Fibroblast of lung (primary cell): ENCODE data around the gene ZSCAN20. TPM values are rescaled to one million over a fixed set of nuclear protein-coding genes. Genes with fewer than 3 reads are reported as not detected.

Experiments used
- DNase-seq, 2 donors: peaks; one replicate each; pipeline versions ENCODE4 v3.0.0 to v3.0.0-alpha.2; 2010; ENCODE audit warnings: low read depth in 2 of 2
- H2AFZ ChIP-seq: 2 replicates; pipeline ENCODE4 v1.5.1; 2012; ENCODE audit warnings: low read length, control low read depth, inconsistent platforms
- H3K27ac ChIP-seq: 2 replicates; pipeline ENCODE4 v1.5.1; 2011; ENCODE audit warnings: low read length, control low read depth; ENCODE audit not compliant: insufficient read depth
- H3K27me3 ChIP-seq: 2 replicates; pipeline ENCODE4 v1.5.1; 2011; ENCODE audit warnings: mild to moderate bottlenecking, low read length; ENCODE audit not compliant: control insufficient read depth, insufficient read depth
- H3K36me3 ChIP-seq: 2 replicates; pipeline ENCODE4 v1.5.1; 2011; ENCODE audit warnings: low read length; ENCODE audit not compliant: control insufficient read depth, insufficient read depth
- H3K4me1 ChIP-seq: 2 replicates; pipeline ENCODE4 v1.5.1; 2011; ENCODE audit warnings: low read length; ENCODE audit not compliant: control insufficient read depth, insufficient read depth; ENCODE audit errors: extremely low read depth
- H3K4me2 ChIP-seq: 2 replicates; pipeline ENCODE4 v1.5.1; 2011; ENCODE audit warnings: low read length, control low read depth; ENCODE audit not compliant: insufficient read depth; ENCODE audit errors: extremely low read depth
- H3K4me3 ChIP-seq, 4 experiments: fragments of 200-600 bp in 1 of 4; sonication (generic) in 1 of 4; replicated peaks in 1 of 4; 2 replicates each; pipeline ENCODE4 v1.5.1; 2011 to 2016; ENCODE audit warnings: low read length in 4 of 4, low read depth in 3 of 4, mild to moderate bottlenecking in 3 of 4, control low read depth in 2 of 4, inconsistent platforms in 1 of 4, mixed read lengths in 1 of 4; ENCODE audit not compliant: insufficient read depth in 1 of 4; ENCODE audit errors: control extremely low read depth in 1 of 4
- H3K79me2 ChIP-seq: 2 replicates; pipeline ENCODE4 v1.5.1; 2012; ENCODE audit warnings: mild to moderate bottlenecking, low read length, inconsistent platforms; ENCODE audit not compliant: control insufficient read depth, insufficient read depth
- H3K9ac ChIP-seq: 2 replicates; pipeline ENCODE4 v1.5.1; 2011; ENCODE audit warnings: mild to moderate bottlenecking, low read length, control low read depth; ENCODE audit not compliant: insufficient read depth
- H3K9me3 ChIP-seq: 2 replicates; pipeline ENCODE4 v1.5.1; 2012; ENCODE audit warnings: low read depth, low read length; ENCODE audit not compliant: control insufficient read depth, insufficient read depth
- H4K20me1 ChIP-seq: 2 replicates; pipeline ENCODE4 v1.5.1; 2011; ENCODE audit warnings: low read length; ENCODE audit not compliant: control insufficient read depth, insufficient read depth; ENCODE audit errors: extremely low read depth
- EZH2 ChIP-seq: IDR thresholded peaks from 2 replicates; pipeline ENCODE4 v1.5.1; 2012; ENCODE audit warnings: low read length, control low read depth, mild to moderate bottlenecking; ENCODE audit errors: missing control alignments
- polyA plus RNA-seq, 2 donors: library from polyadenylated mRNA; depleted of rRNA in 1 of 2; stranded (reverse) in 1 of 2; unstranded in 1 of 2; fragments of >200 nt; gene quantifications; 2 replicates each; pipeline ENCODE4 v1.2.1, GENCODE V29; 2011 to 2012; ENCODE audit warnings: missing spikeins in 1 of 2
- total RNA-seq: library from RNA; depleted of rRNA; stranded (reverse); fragments of >200 nt; gene quantifications from 2 replicates; pipeline ENCODE4 v1.2.1, GENCODE V29; 2014
- TF ChIP-seq, protein P1 (sequence below), 2 donors: IDR thresholded peaks in 1 of 2; conservative IDR thresholded peaks in 1 of 2; 1 replicate in 1 of 2; 2 replicates in 1 of 2; pipeline ENCODE4 v1.5.1; 2011 to 2012; ENCODE audit warnings: low read length in 2 of 2, control low read depth in 1 of 2, inconsistent platforms in 1 of 2, low read depth in 1 of 2, mild to moderate bottlenecking in 1 of 2

ZSCAN20 gene
- total and polyA plus RNA-seq, 2 donors (not counting 1 experiment from before 2014, with no cell fraction given): 3.1 to 13.0 TPM

DNA sequence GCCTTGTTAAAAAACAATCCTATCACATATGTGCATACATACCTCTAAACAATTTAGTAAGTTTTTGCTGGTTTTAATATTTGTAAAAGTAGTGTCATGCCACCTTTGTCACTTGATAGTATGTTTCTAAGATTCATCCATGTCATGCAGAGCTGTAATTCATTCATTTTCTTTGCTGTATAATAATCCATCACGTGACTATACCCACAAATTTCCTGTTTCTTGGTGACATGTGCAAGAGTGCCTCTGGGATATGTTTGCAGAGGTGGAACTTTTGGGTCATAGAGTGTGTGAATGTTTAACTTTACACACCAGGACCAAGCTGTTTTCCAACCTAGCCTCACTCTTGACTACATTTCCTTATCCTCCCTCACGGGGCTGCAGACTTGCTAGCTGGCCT lies 62.9 kb downstream of the ZSCAN20 start:
- no peaks in the 10 kb centered on the region for H3K79me2 ChIP-seq
- H4K20me1 ChIP-seq: no peaks in the 10 kb centered on the region
- TF ChIP-seq, protein P1, sequence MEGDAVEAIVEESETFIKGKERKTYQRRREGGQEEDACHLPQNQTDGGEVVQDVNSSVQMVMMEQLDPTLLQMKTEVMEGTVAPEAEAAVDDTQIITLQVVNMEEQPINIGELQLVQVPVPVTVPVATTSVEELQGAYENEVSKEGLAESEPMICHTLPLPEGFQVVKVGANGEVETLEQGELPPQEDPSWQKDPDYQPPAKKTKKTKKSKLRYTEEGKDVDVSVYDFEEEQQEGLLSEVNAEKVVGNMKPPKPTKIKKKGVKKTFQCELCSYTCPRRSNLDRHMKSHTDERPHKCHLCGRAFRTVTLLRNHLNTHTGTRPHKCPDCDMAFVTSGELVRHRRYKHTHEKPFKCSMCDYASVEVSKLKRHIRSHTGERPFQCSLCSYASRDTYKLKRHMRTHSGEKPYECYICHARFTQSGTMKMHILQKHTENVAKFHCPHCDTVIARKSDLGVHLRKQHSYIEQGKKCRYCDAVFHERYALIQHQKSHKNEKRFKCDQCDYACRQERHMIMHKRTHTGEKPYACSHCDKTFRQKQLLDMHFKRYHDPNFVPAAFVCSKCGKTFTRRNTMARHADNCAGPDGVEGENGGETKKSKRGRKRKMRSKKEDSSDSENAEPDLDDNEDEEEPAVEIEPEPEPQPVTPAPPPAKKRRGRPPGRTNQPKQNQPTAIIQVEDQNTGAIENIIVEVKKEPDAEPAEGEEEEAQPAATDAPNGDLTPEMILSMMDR (conservative IDR thresholded peaks at IDR 0.05 in 1 of 2, IDR thresholded peaks at IDR 0.05 in 1 of 2; ENCODE audit: low read depth in 1 of 2, low read length in 2 of 2): no peak
- TF ChIP-seq EZH2: no peak
- H3K9me3 ChIP-seq: no peaks in the 10 kb centered on the region
- no peak overlapping the region for H2AFZ ChIP-seq
- no peak overlapping the region for H3K27ac ChIP-seq
- H3K9ac ChIP-seq: no peak overlapping the region
- H3K4me1 ChIP-seq: no peaks in the 10 kb centered on the region
- no peak overlapping the region for H3K4me2 ChIP-seq
- no peaks in the 10 kb centered on the region for H3K27me3 ChIP-seq
- H3K36me3 ChIP-seq: no peaks in the 10 kb centered on the region
- DNase-seq: no peak
- no peak overlapping the region for H3K4me3 ChIP-seq

DNA sequence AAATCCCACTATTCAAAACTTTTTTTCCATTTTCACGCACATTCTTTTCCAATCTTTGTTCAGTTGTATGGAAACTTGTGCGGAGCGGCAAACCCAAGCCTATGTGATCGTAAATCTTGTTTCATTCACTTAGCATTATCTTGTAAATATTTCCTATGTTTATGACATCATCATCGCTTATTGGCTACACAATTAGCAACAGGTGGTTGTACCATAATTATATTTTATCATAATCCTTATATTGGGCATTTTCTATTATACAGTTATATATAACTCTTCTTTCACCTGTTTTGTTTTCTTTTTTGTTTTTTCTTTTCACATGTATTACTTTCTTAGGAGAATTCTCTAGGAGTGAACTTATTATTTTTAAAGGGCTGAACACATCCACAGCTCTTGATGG lies 65.4 kb downstream of the ZSCAN20 start:
- no peaks in the 10 kb centered on the region for H3K36me3 ChIP-seq
- TF ChIP-seq, protein P1 (conservative IDR thresholded peaks at IDR 0.05 in 1 of 2, IDR thresholded peaks at IDR 0.05 in 1 of 2; ENCODE audit: low read depth in 1 of 2, low read length in 2 of 2): no peak
- TF ChIP-seq EZH2: no peak
- DNase-seq: no peak
- H3K9ac ChIP-seq: no peak overlapping the region
- H3K9me3 ChIP-seq: no peaks in the 10 kb centered on the region
- H4K20me1 ChIP-seq: no peaks in the 10 kb centered on the region
- no peaks in the 10 kb centered on the region for H3K27me3 ChIP-seq
- no peak overlapping the region for H3K4me2 ChIP-seq
- H3K27ac ChIP-seq: no peak overlapping the region
- H3K4me1 ChIP-seq: no peaks in the 10 kb centered on the region
- no peaks in the 10 kb centered on the region for H3K79me2 ChIP-seq
- no peak overlapping the region for H3K4me3 ChIP-seq
- H2AFZ ChIP-seq: no peak overlapping the region

DNA sequence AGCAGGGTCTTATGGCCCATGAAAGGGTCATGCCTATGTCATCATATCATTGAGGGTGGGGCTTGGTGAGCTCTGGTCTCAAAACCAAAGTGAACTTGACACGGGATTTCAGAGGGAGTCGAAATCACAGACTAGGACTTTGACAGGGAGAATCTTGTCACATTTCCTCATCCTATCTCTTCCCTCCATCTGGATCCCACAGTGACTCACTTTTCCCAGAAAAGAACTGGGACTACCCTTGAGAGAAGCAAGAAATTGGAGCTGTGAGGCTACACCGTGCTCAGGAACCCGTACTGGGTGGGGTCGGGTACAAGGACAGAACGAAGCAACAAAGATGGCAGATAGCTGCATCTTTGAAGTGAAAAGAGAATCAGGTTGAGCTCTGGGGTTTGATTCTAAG lies 69.5 kb downstream of the ZSCAN20 start:
- H3K4me3 ChIP-seq: no peak overlapping the region
- H3K27me3 ChIP-seq: no peaks in the 10 kb centered on the region
- TF ChIP-seq, protein P1 (conservative IDR thresholded peaks at IDR 0.05 in 1 of 2, IDR thresholded peaks at IDR 0.05 in 1 of 2; ENCODE audit: low read depth in 1 of 2, low read length in 2 of 2): no peak
- no peak for TF ChIP-seq EZH2
- H3K27ac ChIP-seq: no peak overlapping the region
- H3K36me3 ChIP-seq: no peaks in the 10 kb centered on the region
- no peaks in the 10 kb centered on the region for H4K20me1 ChIP-seq
- no peak overlapping the region for H2AFZ ChIP-seq
- DNase-seq: no peak
- no peaks in the 10 kb centered on the region for H3K9me3 ChIP-seq
- H3K4me1 ChIP-seq: no peaks in the 10 kb centered on the region
- H3K4me2 ChIP-seq: no peak overlapping the region
- H3K79me2 ChIP-seq: no peaks in the 10 kb centered on the region
- no peak overlapping the region for H3K9ac ChIP-seq

Other genes with a start within 250 kb of the ZSCAN20 start
- gene ZNF362, start 216.2 kb upstream of the ZSCAN20 start, total RNA-seq: 3.1 and 3.8 TPM in 2 replicates
- gene ZNF362, start 216.2 kb upstream of the ZSCAN20 start, polyA plus RNA-seq: 5.0 and 5.7 TPM in 2 replicates
- gene A3GALT2, start 151.5 kb upstream of the ZSCAN20 start, total RNA-seq: not detected in 2 replicates
- gene A3GALT2, start 151.5 kb upstream of the ZSCAN20 start, polyA plus RNA-seq: not detected in 2 replicates
- gene PHC2, start 41.5 kb upstream of the ZSCAN20 start, total RNA-seq: 62.6 and 66.3 TPM in 2 replicates
- gene PHC2, start 41.5 kb upstream of the ZSCAN20 start, polyA plus RNA-seq: 75.8 and 84.1 TPM in 2 replicates